Cortex of kidney (tissue), 1 donor: ENCODE measurements around the gene CNPY4.

ENCODE experiments used
- DNase-seq: peaks from one replicate; lab custom pipeline; 2025; lab: John Stamatoyannopoulos, UW

The CNPY4 gene

GRCh38 chr7:100167912-100168323 is 48.5 kb downstream of the CNPY4 start:
- DNase-seq = no peak

GRCh38 chr7:100169147-100169850 is 49.9 kb downstream of the CNPY4 start:
- DNase-seq = no peak

- no peak for DNase-seq
Measured at GRCh38 chr7:100170101-100170897, 50.9 kb downstream of the CNPY4 start.

- DNase-seq = no peak
Measured at GRCh38 chr7:100171087-100171681, 51.8 kb downstream of the CNPY4 start.

GRCh38 chr7:100171840-100172239 is 52.4 kb downstream of the CNPY4 start:
- DNase-seq = no peak

- DNase-seq = no peak
Measured at GRCh38 chr7:100173806-100174495, 54.5 kb downstream of the CNPY4 start.

GRCh38 chr7:100174582-100174981 is 55.1 kb downstream of the CNPY4 start:
- no peak for DNase-seq
